Epithelial cell of proximal tubule (primary cell): ENCODE measurements around the gene HS3ST3B1. TPM values are rescaled to one million over a fixed set of nuclear protein-coding genes. Genes with fewer than 3 reads are reported as not detected.

Source experiments
- DNase-seq: peaks from one replicate; pipeline ENCODE4 v3.0.0-alpha.2; 2011; ENCODE audit warnings: low read depth
- H3K4me3 ChIP-seq: 2 replicates; pipeline ENCODE4 v1.5.1; 2011; ENCODE audit warnings: low read depth, mild to moderate bottlenecking, low read length
- CTCF ChIP-seq: conservative IDR thresholded peaks from 2 replicates; pipeline ENCODE4 v1.5.1; 2012; ENCODE audit warnings: low read depth, mild to moderate bottlenecking, low read length
- total RNA-seq: library from RNA; depleted of rRNA; stranded (reverse); fragments of >200 nt; gene quantifications from 2 replicates; pipeline ENCODE4 v1.2.3, GENCODE V29; 2015

Gene HS3ST3B1
- total RNA-seq, 1 donor from 2014 or later: 2.1 TPM

- DNase-seq: no peak
- TF ChIP-seq CTCF: no peak
- no peak overlapping the region for H3K4me3 ChIP-seq
These were observed 11.6 kb downstream of the HS3ST3B1 start for GRCh38 chr17:14312522-14312921.

- TF ChIP-seq CTCF: no peak
- H3K4me3 ChIP-seq: no peak overlapping the region
- DNase-seq: no peak
These were observed 15.4 kb downstream of the HS3ST3B1 start for GRCh38 chr17:14316126-14316832.

GRCh38 chr17:14317383-14317782, 16.5 kb downstream of the HS3ST3B1 start:
- no peak for TF ChIP-seq CTCF
- no peak for DNase-seq
- H3K4me3 ChIP-seq: no peak overlapping the region

GRCh38 chr17:14318109-14318917, 17.4 kb downstream of the HS3ST3B1 start:
- no peak overlapping the region for H3K4me3 ChIP-seq
- TF ChIP-seq CTCF: no peak
- DNase-seq: no peak

- H3K4me3 ChIP-seq: no peak overlapping the region
- DNase-seq: no peak
- no peak for TF ChIP-seq CTCF
These were observed 18.0 kb downstream of the HS3ST3B1 start for GRCh38 chr17:14318918-14319205.

- H3K4me3 ChIP-seq: no peak overlapping the region
- no peak for TF ChIP-seq CTCF
- DNase-seq: no peak
These were observed 19.2 kb downstream of the HS3ST3B1 start for GRCh38 chr17:14320098-14320497.
